ENCODE measurements around the gene LRP1B.

DNA sequence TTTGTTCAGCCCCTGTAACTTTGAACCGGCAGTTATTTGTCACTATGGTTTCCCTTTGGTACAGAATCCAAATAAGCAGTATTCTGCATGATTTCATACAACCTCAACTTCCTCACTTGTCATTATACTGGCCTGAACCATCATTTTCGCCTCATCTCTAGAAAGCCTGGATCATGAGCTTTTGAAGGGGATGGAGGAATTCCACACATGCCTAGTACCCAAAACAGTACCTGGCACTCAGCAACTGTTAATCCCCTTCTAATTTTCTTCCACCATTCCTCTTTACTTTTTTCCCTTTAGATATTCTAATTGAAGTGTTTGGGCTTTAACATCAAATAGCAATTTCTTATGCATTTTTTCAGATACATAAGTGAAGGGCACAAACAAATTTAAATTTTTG lies 1776.3 kb downstream of the LRP1B start:
- TF ChIP-seq, protein P1, sequence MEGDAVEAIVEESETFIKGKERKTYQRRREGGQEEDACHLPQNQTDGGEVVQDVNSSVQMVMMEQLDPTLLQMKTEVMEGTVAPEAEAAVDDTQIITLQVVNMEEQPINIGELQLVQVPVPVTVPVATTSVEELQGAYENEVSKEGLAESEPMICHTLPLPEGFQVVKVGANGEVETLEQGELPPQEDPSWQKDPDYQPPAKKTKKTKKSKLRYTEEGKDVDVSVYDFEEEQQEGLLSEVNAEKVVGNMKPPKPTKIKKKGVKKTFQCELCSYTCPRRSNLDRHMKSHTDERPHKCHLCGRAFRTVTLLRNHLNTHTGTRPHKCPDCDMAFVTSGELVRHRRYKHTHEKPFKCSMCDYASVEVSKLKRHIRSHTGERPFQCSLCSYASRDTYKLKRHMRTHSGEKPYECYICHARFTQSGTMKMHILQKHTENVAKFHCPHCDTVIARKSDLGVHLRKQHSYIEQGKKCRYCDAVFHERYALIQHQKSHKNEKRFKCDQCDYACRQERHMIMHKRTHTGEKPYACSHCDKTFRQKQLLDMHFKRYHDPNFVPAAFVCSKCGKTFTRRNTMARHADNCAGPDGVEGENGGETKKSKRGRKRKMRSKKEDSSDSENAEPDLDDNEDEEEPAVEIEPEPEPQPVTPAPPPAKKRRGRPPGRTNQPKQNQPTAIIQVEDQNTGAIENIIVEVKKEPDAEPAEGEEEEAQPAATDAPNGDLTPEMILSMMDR (IDR thresholded peaks at IDR 0.05; ENCODE audit: control extremely low read depth in 1 of 3, insufficient read depth in 1 of 3, low read depth in 1 of 3, low read length in 3 of 3): no peak
- TF ChIP-seq GTF2F1 (IDR thresholded peaks at IDR 0.05; ENCODE audit: borderline replicate concordance, low read depth, low read length) (no peak), JUND (IDR thresholded peaks at IDR 0.05; ENCODE audit: low read length) (no peak), POLR2A (IDR thresholded peaks at IDR 0.05; ENCODE audit: control extremely low read depth in 1 of 2, low read depth in 2 of 2, low read length in 2 of 2) (no peak), EZH2 (IDR thresholded peaks at IDR 0.05; ENCODE audit: low read depth, low read length, severe bottlenecking) (no peak), BCL11A (IDR thresholded peaks at IDR 0.05; ENCODE audit: low read depth in 2 of 2, low read length in 2 of 2) (no peak), EP300 (IDR thresholded peaks at IDR 0.05; ENCODE audit: borderline replicate concordance in 1 of 2, low read depth in 2 of 2, low read length in 2 of 2) (no peak), CTBP2 (IDR thresholded peaks at IDR 0.05; ENCODE audit: borderline replicate concordance, insufficient read depth, insufficient read length, low read length) (no peak), CREB1 (IDR thresholded peaks at IDR 0.05) (no peak), TAF1 (IDR thresholded peaks at IDR 0.05; ENCODE audit: low read depth, low read length) (no peak)

All from H1 (cell line).